ENCODE measurements around the gene ZBTB17. TPM values are rescaled to one million over a fixed set of nuclear protein-coding genes. Genes with fewer than 3 reads are reported as not detected.

Gene ZBTB17
- total RNA-seq, 1 experiment from 2014 or later: 44.2 TPM

DNA sequence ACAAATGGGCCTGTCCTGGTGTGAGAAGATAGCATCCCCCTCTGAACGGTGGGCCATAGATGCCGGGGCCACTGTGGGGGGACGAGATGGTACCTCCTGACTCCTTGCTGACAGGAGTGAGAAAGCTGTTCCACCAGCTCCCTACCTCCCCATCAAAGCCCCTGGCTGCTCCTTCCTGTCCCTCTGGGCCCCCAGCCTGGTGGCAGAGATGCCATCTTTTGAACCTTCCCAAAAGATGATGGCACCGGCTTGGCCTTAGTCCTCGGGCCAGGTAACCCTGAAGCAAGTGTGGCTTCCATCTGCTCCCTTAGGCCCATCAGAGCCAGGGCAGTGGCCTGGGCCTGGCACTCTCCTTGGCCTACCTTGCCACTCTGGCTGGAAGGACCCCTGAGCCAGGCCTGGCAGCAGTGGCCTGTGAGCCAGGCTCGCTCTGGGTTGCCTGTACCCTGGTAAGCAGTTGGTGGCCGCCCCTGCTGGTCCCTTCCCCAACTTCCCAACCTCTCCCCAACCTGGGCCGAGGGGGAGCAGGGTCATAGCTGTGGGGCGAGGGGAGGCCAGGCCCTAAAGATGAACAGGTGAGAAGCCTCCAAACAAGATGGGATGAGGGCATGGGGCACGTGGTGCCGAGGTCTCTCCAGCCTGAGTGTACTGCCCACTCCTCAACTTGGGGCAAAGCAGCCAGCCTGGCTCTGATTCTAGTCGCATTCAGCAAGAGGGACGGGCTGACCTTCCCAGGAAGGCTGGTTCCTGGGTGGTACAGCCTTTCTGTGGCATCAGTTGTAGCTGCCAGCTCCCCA, 34.7 kb downstream of the ZBTB17 start:
- TF ChIP-seq, protein P1, sequence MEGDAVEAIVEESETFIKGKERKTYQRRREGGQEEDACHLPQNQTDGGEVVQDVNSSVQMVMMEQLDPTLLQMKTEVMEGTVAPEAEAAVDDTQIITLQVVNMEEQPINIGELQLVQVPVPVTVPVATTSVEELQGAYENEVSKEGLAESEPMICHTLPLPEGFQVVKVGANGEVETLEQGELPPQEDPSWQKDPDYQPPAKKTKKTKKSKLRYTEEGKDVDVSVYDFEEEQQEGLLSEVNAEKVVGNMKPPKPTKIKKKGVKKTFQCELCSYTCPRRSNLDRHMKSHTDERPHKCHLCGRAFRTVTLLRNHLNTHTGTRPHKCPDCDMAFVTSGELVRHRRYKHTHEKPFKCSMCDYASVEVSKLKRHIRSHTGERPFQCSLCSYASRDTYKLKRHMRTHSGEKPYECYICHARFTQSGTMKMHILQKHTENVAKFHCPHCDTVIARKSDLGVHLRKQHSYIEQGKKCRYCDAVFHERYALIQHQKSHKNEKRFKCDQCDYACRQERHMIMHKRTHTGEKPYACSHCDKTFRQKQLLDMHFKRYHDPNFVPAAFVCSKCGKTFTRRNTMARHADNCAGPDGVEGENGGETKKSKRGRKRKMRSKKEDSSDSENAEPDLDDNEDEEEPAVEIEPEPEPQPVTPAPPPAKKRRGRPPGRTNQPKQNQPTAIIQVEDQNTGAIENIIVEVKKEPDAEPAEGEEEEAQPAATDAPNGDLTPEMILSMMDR (conservative IDR thresholded peaks at IDR 0.05; ENCODE audit: low read depth, low read length): no peak
- TF ChIP-seq EZH2 (IDR thresholded peaks at IDR 0.05; ENCODE audit: low read length, unreplicated experiment) (no peak), EZH2phosphoT487 (IDR thresholded peaks at IDR 0.05; ENCODE audit: borderline replicate concordance, low read length) (no peak)
- H3K9ac ChIP-seq (ENCODE audit: low read length): no peak overlapping the region
- no peaks in the 10 kb centered on the region for H3K27me3 ChIP-seq (ENCODE audit: low read length)
- no peak overlapping the region for H3K4me2 ChIP-seq (ENCODE audit: low read length)
- ChIA-PET CTCF (no interaction called here), POLR2A (ENCODE audit: unreplicated experiment) (no interaction called here)
- H3K4me1 ChIP-seq (ENCODE audit: insufficient read depth, low read length): 0 out of 2 replicates have a peak, but pooled peaks cover 12% of the 10 kb centered on the region
- intact Hi-C loops (cut with micrococcal nuclease): no loop called here
- no peak overlapping the region for H3K27ac ChIP-seq (ENCODE audit: low read length)
- DNase-seq (no peak), ATAC-seq (no peak)
- no peak overlapping the region for H3K4me3 ChIP-seq (ENCODE audit: low read length)
- peaks cover 40% of the 10 kb centered on the region; the same call in 1 of the 2 replicates for H3K36me3 ChIP-seq (ENCODE audit: low read depth, low read length)
- H3F3A ChIP-seq (ENCODE audit: low read length, unreplicated experiment): no peaks in the 10 kb centered on the region
- H4K20me1 ChIP-seq (ENCODE audit: low read length): 0 out of 2 replicates have a peak, but pooled peaks cover 8% of the 10 kb centered on the region
- H3K79me2 ChIP-seq (ENCODE audit: low read length): no peaks in the 10 kb centered on the region
- H3K9me2 ChIP-seq (replicated peaks; ENCODE audit: low read length): no peaks in the 10 kb centered on the region
- H2AFZ ChIP-seq (ENCODE audit: low read length): no peak overlapping the region
- BruUV-seq (replicated peaks): no TSS peak
- no peaks in the 10 kb centered on the region for H3K9me3 ChIP-seq (ENCODE audit: low read length)

DNA sequence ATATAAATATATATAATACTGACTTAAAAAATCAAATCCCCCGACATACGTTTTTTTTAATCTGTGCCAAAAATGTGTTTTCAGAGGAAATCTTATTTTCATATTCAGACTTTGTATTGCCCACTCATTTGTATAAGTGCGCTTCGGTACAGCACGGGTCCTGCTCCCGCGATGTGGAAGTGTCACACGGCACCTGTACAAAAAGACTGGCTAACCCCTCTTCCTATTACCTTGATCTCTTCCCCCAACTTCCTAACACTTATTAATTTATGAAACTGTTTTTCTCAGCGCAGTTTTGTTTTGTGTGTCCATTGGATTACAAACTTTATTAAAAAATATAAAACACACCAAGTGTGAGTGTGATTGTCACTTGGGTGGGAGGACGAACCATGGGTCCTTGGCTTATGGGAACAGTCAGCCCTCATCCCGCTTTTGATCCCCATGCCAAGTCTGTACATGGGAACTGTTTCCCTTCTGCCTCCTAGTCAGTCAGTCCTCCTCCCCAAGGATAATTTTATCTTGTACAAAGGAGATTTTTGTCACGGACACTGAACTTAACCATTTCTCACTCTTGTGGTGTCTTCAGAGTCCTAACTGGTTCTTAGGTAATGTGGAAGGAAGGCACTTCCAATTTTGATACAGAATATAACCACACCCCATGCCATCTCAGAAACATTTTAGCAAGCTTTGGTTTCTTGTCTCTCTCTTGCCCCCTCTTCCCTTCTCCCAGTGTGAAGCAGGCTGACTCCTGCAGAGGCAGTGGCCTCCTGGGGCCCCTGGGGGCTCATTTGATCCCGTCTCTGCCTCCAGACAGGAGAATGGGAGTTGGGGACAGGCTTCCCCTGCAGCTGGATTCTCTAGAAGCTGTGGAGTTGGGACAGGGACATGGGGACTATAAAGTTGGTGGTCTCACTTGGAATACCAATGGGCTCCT, 35.5 kb downstream of the ZBTB17 start:
- H3F3A ChIP-seq (ENCODE audit: low read length, unreplicated experiment): no peaks in the 10 kb centered on the region
- H4K20me1 ChIP-seq (ENCODE audit: low read length): 0 out of 2 replicates have a peak, but pooled peaks cover 8% of the 10 kb centered on the region
- intact Hi-C loops (cut with micrococcal nuclease): no loop called here
- H3K4me1 ChIP-seq (ENCODE audit: insufficient read depth, low read length): 0 out of 2 replicates have a peak, but pooled peaks cover 12% of the 10 kb centered on the region
- DNase-seq (no peak), ATAC-seq (no peak)
- H3K4me3 ChIP-seq (ENCODE audit: low read length): no peak overlapping the region
- peaks cover 40% of the 10 kb centered on the region; the same call in 1 of the 2 replicates for H3K36me3 ChIP-seq (ENCODE audit: low read depth, low read length)
- H3K9me2 ChIP-seq (replicated peaks; ENCODE audit: low read length): no peaks in the 10 kb centered on the region
- H3K9me3 ChIP-seq (ENCODE audit: low read length): no peaks in the 10 kb centered on the region
- no peaks in the 10 kb centered on the region for H3K79me2 ChIP-seq (ENCODE audit: low read length)
- ChIA-PET POLR2A (ENCODE audit: unreplicated experiment) (no interaction called here), CTCF (no interaction called here)
- H3K4me2 ChIP-seq (ENCODE audit: low read length): no peak overlapping the region
- no peaks in the 10 kb centered on the region for H3K27me3 ChIP-seq (ENCODE audit: low read length)
- no peak overlapping the region for H3K9ac ChIP-seq (ENCODE audit: low read length)
- no peak overlapping the region for H3K27ac ChIP-seq (ENCODE audit: low read length)
- H2AFZ ChIP-seq (ENCODE audit: low read length): no peak overlapping the region
- TF ChIP-seq, protein P1 (conservative IDR thresholded peaks at IDR 0.05; ENCODE audit: low read depth, low read length): no peak
- TF ChIP-seq EZH2 (IDR thresholded peaks at IDR 0.05; ENCODE audit: low read length, unreplicated experiment) (no peak), EZH2phosphoT487 (IDR thresholded peaks at IDR 0.05; ENCODE audit: borderline replicate concordance, low read length) (no peak)
- BruUV-seq (replicated peaks): no TSS peak

All from PC-3 (cell line).